Parietal lobe (tissue), 2 donors: Measurements from ENCODE around the gene VEGFA. TPM values are rescaled to one million over a fixed set of nuclear protein-coding genes. Genes with fewer than 3 reads are reported as not detected.

Experiments
- small RNA-seq: library from RNA; depleted of rRNA; stranded (forward); fragments of <200 nt; gene quantifications from one replicate; pipeline ENCODE3, GENCODE V24; 2014; ENCODE audit warnings: low replicate concordance
- total RNA-seq: library from RNA; depleted of rRNA; stranded (reverse); fragments of >200 nt; gene quantifications from one replicate; pipeline ENCODE4 v1.2.3, GENCODE V29; 2014

The VEGFA gene
- total RNA-seq, result 44.1 TPM

DNA sequence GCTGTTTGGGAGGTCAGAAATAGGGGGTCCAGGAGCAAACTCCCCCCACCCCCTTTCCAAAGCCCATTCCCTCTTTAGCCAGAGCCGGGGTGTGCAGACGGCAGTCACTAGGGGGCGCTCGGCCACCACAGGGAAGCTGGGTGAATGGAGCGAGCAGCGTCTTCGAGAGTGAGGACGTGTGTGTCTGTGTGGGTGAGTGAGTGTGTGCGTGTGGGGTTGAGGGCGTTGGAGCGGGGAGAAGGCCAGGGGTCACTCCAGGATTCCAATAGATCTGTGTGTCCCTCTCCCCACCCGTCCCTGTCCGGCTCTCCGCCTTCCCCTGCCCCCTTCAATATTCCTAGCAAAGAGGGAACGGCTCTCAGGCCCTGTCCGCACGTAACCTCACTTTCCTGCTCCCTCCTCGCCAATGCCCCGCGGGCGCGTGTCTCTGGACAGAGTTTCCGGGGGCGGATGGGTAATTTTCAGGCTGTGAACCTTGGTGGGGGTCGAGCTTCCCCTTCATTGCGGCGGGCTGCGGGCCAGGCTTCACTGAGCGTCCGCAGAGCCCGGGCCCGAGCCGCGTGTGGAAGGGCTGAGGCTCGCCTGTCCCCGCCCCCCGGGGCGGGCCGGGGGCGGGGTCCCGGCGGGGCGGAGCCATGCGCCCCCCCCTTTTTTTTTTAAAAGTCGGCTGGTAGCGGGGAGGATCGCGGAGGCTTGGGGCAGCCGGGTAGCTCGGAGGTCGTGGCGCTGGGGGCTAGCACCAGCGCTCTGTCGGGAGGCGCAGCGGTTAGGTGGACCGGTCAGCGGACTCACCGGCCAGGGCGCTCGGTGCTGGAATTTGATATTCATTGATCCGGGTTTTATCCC, at the start of gene VEGFA:
TSS of gene VEGFA (plus strand) at position 686 of the 846 bp plus-strand sequence.

Small RNA genes within 50 kb of the gene (small RNA-seq; reads per million reads assigned to genes)
- gene AL136131.3, result not detected

Other genes starting within 250 kb of the VEGFA start
- 62.0 TPM for gene XPO5, start 194.2 kb upstream of the VEGFA start, total RNA-seq
- 17.8 TPM for gene POLH, start 194.0 kb upstream of the VEGFA start, total RNA-seq
- 65.7 TPM for gene GTPBP2, start 140.9 kb upstream of the VEGFA start, total RNA-seq
- gene MAD2L1BP, start 134.4 kb upstream of the VEGFA start, total RNA-seq, result 20.7 TPM
- gene RSPH9, start 125.2 kb upstream of the VEGFA start, total RNA-seq, result 6.9 TPM
- gene MRPS18A, start 82.4 kb upstream of the VEGFA start, total RNA-seq, result 21.6 TPM